ENCODE results near the gene RGS13. TPM values are rescaled to one million over a fixed set of nuclear protein-coding genes. Genes with fewer than 3 reads are reported as not detected.

Gene RGS13
- polyA plus RNA-seq, 1 donor, result 0.71 TPM

DNA sequence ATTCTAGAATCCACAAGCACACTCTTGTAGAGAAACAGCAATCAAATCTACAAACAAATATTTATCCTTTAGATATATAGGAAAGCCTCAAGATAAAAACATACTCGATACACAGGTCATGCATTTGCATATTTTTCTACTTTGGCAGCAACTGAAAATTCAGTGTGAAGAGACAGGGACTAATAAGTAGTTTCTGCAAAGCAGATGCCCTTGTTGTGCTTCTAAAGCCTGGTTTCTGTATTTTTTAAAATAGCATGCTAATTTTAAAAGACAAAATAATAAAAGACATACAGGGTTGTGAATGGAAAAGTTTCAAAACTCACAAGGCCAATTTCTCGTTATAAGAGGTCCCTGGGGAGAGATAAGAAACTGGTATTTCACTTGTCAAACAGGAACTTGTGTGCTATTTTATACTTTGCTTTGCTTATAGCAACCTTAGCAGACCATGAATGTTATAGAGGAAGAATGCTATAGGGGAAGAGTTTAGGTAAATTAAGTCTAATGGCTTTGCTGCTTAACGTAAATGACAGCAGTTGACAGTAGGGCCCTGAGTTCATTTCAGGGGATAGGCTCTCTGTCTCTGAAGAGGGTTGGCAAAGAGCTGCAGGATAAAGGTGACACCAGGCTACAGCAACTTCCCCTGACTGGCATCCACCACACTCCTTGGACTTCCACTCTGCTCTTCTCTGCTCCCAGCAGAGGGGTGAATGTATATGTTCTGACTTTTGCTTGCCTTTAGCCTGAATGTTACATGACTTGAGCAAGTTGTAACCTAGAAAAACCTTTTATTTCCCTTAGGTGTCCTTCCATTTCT lies 9.4 kb upstream of the RGS13 start:
- no peak for DNase-seq (ENCODE audit: low read depth)

DNA sequence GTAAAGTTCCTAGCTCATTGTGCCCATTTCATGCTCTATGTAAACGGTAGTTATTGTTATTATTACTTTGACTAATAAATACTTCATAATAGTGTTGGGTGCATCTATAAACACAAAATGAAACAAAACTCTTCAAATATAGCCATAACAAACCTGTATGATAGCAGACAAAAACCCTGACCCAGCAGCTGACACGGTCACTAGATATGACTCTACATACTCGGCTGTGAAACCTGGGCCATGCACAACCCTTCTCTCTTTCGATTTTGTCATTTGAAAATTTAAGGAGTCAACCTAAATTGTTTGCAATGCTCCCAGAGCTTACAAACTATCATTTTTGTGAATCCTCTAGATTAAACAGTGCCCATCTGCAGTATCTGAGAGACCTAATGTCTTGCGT lies 8.0 kb upstream of the RGS13 start:
- no peak for DNase-seq (ENCODE audit: low read depth)

DNA sequence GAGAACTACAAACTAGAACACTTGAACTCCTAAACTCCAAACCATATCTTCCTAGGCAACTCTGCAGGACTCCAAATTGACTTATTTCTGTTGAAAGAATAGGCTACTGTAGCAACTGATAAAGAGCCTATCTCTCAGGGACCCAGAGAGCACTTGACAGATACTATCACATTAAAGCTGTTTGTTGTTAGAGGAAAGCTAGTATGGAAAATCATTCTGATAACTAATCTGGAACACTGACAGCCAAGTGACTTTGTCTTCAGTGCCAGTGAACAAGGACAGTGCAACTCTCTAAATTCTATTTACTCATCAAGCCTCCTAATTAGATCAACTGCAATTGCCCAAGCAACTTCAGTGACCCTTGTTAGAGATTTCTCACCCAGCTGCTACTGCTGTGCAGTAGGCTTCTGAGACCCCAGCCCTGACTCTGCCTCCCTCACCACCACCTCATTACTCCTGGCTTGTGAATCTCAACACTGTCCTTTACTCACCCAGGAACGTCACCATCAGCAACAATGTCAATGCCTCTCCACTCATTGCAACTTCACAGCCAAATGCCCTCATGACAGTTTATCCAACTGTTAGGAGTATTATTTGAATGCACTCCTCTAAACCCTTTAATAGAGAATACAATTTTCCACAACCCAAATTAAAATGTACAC lies 7.4 kb upstream of the RGS13 start:
- DNase-seq (ENCODE audit: low read depth), result no peak

DNA sequence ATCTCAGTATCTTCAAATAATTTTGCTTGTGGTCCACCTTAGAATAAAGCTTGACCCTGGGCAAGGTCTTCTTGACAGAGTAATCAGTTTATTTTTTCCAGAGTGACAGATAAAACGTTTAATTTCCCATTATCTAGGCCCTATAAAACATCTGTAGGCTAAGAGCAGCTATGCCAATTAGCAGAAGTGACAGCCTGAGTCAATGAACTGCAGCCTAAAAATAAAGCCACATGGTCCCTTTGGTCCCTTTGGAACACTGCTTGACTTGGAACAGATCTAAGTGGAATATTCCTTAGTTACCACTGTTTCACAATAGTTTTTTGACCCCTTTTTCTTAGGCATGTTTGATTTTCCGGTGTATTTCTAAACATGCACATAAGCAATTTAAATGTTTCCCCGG lies 6.3 kb upstream of the RGS13 start:
- no peak for DNase-seq (ENCODE audit: low read depth)

DNA sequence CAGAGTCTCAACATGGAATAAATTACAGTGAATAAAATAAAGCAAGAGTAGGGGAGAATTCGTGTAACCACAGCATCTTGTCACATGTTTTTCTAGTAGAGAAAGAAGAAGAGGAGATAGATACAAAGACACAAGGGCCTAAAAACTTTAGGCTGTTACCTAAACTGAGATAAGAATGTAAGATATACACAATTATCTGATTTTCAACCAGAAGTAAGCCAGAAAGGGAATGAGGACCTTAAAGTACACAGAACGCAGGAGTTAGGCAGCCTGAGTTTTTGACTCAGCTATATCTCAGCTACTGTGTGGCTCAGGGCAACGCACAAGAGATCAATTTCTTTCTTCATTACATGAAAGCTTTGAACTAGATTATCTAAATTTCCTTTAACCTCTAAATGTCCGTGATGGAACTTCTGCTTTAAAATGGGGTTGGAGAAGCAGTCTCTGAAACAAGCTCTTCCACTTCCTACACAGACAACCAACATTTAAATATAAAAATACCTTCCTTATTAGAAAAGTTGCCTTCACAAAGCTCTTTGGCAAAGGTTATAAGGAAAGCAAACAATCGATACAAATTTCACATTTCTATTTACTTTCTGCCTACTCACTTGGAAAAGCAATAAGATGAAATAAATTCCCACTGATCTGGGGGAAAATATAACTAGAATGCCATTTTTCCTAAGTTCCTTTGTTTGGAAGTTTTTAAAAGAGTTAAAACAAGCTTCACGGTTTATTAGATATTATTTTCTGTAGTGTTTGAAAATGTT lies 5.2 kb upstream of the RGS13 start:
- DNase-seq (ENCODE audit: low read depth), result no peak

DNA sequence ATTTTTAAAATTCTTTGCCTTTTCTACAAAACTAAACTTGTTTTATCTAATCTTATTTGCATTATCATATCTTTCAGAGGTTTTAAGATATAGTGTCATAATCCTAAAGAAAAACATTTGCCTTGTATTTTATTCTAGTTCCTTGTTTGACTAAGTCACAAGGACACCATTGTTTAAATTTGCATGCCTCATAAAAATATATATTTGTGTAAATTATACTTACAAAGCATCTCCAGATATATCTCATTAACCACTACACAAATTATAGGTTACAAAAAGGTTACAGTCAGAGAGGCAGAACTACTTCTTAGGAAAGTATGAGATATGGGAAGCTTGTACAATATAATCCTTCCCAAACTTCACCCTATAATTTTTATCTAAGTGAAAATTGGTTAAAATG lies 4.2 kb upstream of the RGS13 start:
- DNase-seq (ENCODE audit: low read depth), result no peak

DNA sequence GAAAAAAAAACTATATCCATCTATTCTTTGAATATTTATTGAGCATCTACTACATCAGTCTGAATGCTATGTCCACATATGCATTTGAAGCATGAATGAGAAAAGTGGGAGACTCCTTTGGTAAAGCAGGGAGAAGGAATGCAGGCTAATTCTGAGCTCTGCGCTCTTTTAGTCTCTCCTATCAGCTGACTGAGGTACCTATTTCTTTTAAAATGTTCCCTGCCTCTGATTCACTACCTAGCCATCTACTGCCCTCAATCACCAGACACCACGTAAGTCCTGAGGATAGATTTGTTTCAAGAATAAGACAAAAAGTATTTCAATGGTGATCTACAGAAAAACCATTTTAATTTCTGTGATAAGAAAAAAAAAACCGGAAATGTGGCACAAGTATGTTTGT lies 3.8 kb upstream of the RGS13 start:
- DNase-seq (ENCODE audit: low read depth), result no peak

DNA sequence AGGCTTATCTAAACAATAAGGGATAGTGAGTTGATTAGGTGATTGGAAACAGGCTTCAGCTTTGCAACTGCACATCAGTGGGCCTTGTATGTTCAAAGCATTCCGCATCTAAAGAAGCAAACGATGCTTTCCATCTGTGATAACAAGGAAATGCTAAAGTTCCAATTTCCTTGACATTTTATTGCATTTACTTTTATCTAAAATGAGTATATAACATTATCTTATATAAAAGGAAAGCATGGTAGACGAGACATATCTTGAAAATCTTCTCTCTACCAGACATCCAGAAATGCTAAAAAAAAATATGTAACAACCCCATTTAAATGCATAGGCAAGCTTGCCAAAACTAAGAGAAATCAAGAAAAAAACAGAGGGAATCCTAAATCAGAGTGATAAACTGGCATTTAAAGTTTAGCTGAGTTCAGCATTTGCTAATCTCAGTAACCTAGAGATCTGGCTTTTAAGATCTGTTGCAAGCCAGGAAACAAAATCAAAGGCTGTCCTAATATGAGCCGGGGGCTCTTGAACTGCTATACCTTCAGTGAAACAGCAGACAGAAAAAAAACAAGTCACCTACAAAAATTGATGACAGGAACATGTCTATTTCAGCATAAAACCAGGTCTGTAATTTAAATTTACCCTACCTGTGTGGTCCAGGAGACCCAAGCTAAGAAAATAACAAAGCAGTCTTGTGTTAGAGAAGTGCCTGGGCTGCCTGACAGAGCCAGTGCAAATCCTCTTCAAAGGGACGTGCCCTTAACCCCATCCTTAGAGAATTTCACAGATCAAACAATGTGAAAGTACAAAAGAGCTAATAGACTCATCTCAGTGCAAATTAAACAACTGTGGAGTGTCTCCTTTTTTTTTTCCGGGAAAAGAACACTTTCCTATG lies 3.1 kb upstream of the RGS13 start:
- no peak for DNase-seq (ENCODE audit: low read depth)

DNA sequence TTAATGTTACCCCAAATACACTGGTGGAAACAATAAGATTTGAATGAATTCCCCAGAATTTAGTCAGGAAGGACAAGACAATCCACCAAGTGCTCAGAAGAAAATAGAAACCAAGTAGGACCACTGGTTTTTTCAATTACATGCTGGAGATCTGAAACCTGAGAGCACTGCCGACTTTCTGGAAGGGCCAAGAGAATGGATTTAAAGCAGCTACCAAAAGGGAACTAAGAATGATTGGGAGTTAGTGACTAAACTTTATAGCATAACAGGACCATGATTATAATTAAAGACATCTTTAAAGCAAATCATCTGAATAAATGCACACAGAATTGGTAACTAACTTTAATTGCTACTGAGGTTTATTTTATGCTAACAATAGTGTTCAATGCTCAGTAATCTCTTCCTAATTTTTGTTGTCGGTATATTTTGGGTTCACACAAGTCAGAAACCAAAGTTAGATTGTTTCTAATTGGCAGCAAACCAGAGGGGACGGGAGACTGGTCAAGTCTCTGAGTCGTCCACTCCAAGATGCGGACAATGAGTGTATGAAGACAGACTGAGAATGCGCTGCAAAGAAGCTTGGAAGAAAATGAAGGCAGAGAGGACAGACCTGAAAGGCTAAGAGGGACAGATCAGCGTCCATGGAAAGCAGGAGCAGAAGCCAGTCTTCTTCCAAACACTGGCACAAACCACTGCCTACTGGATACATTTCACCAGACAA lies 2.3 kb upstream of the RGS13 start:
- no peak for DNase-seq (ENCODE audit: low read depth)

DNA sequence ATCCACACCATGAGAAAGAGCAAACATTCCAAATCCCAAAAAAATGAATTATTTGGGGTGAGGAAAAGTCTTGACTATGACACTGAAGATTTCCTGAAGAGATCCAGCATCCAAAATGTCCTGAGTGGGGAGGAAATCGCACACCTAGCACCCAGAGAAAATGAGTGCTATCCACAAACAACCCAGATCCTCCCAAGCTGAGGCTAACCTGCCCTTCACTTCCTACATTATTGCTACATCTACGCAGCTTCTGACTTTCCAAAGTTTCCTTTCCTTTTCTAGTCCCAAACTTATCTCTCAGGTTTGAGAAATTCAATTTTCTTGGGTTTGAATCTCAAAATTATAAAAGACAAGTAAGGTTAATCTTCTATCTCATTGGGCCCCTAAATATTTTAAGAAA lies 906 bp upstream of the RGS13 start:
- DNase-seq (ENCODE audit: low read depth), result no peak

DNA sequence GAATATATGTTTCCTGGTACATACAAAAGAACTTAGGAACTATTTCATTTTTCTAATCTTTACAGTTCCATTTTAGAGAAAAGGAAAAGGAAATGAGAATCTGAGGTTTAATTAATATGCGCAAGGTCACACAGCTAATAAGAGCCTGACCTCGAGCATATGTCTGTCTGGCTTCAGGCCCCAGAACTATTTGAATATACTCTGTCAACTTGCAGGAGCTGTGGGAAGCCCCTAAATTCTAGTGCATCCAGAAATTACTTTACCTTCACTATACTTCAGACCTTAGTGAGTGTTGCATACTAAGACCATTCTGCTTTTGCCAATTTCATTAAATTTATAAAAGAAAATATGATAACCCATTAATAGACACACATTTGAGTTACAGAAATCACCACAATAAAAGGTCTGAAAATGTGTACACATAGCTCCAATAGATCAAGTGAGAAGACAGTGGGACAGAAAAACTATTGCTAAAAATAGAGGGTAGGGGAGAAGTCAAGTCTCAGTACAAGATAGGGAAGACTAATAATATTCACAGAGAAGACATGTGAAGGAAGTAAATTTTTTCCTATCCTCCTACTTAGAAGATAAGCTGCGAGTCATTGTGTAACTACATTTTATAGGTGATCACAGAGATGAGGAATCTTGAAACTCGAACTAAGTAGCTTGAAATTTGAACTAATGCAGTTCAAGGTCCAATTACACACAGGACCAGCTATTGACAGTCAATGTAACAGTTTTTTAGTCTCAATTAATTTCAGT lies 3.8 kb downstream of the RGS13 start:
- DNase-seq (ENCODE audit: low read depth), result no peak

DNA sequence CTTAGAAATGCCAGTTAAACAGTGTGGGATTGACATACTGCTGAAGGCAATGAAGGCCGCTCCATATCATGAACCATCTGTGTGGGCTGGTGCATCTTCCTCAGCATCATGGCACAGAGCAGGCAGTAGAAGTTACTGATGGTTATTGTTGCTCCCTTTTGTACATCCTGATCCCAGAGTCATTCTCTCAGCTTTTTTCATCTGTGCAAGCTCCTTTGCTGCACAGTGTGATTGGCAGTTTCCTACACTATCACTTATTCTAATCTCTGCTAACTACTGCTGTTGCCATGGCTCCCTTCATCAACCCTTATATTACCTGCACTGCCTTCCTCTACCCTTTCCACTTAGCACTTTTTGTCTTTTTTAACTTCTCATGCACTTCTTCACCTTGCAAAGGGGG lies 16.2 kb downstream of the RGS13 start:
- no peak for DNase-seq (ENCODE audit: low read depth)

DNA sequence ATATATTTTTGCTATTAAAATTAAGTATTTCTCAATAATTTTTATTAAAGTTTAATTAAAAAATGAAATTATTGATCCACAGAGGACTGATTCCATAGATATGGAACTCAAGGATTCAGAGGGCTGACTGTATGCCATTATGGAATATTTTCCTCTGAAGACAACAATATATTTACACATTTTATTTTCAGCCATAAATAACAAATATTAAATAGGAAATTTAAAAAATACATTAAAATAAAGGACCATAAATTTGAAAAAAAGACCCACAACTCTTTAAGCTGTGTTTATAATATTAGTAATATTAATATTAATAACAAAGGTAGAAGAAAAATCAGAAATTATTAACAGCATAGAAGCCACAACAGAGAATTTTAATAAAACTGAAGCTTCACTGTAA lies 18.2 kb downstream of the RGS13 start:
- DNase-seq (ENCODE audit: low read depth), result no peak

DNA sequence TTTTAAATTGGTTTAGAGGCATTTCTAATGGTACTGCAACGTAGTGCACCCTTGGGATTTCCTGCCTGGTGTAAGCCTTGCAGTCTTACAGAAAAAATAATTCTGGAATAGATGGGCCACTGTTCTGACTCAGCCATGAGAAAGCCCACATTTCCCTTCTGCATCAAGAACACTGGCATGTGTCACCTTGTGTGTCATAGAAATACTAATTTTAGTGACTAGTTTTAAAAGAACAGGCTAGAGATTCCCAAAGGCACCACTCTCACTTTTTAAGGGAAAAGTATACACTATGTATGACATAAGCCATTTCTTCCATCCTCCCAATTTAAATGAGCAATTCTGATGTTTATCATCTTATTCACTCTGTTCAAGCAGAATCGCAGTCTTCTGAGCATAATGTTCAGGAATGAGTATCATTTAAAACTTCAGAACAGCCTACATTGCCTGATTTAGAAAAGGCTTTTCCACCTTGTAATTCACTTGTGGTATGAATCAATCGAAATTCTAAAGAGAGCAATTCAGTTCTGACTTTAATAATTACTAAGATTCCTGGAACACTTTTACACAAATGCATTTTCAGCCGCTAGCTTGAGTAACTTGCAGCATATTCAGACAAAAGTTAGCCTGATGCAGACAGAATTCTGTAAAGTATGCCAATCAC lies 18.8 kb downstream of the RGS13 start:
- DNase-seq (ENCODE audit: low read depth), result no peak

DNA sequence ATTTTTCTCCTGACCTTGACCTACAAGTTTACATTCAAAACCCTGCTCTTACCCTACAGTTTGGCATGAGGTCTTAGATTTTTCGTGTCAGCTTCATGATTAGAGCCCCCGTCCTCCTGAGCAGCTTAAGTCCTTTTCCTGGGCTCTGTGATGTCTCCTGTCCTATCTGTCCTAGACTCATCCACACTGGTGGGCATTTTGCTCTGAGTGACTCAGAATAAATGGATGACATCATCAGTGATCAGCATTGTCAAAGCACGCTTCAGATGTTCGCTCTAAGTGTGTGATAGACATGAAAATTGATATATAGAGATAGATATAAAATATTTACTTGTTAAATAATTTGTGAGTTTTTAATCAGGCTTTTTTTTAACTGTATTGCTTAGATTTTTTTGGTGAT lies 21.8 kb downstream of the RGS13 start:
- no peak for DNase-seq (ENCODE audit: low read depth)

DNA sequence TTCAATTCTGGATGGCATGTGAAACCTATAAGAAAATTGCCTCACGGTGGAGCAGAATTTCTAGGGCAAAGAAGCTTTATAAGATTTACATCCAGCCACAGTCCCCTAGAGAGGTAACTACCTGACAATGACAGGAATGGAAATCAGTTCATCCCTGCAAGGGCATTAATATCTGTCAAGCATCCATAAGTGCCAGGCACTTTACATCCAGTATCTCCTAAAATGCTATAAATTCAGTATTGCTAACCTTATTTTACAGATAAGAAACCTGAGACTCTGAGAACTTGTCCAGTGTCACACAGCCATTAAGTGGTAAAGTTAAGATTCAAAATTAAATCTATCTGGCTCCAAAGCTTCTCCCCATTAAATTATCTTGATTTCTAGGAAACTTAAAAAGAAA lies 22.3 kb downstream of the RGS13 start:
- DNase-seq (ENCODE audit: low read depth), result no peak

DNA sequence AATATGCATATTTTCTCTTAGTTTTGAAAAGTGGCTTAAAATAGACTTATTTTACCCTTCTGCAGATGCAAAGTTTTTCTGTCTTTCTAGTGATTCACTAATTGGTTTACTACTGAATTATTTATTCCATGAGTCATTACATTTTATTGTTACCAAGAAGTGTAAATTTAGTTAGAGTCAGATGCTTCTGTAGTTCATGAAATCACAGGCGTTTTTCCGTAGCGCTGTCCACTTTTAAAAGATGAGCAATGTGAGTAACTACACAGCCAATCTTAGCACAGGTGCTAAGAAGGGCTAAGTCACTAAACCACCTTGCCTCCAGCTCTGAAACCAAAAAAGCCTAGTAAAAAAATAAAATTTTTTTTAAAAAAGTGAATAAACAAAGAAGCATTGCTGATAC lies 24.7 kb downstream of the RGS13 start:
- DNase-seq (ENCODE audit: low read depth), result no peak

DNA sequence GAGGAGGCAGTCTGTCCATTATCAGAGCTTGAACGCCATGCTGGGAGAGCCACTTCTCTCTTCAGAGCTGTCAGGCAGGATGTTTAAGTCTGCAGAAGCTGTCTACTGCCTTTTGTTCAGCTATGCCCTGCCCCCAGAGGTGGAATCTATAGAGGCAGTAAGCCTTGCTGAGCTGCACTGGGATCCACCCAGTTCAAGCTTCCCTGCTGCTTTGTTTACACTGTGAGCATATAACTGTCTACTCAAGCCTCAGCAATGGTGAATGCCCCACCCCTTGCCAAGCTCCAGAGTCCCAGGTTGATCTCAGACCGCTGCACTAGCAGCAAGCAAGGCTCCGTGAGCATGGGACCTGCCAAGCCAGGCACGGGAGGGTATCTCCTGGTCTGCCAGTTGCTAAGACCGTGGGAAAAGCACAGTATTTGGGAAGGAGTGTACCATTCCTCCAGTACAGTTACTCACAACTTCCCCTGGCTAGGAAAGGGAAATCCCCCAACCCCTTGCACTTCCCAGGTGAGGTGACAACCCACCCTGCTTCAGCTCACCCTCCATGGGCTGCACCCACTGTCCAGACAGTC lies 32.5 kb downstream of the RGS13 start:
- no peak for DNase-seq (ENCODE audit: low read depth)

DNA sequence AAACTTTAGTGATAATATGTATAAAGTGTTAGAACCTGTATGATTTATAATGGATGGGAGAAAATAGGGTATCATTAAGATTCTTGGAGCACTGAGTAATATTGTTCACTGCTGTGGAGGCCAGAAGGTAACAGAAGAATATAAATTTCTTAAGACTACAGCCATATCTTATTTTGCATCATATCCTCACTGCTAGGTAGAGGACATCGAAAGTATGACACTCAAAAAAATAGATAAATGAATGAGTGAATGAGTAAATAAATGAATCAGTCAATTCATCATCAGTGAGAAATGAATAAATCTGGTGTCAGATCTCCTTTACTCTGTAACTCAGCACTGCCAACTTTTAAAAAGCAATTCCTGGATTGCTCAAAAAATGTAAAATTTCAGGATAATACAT lies 33.2 kb downstream of the RGS13 start:
- no peak for DNase-seq (ENCODE audit: low read depth)
